Activated T-helper 1 cell treated with Interleukin-2 at 50 U/mL for 16 hours (primary cell): Measurements from ENCODE around the gene NR6A1.

ENCODE experiments used
- DNase-seq: peaks from one replicate; pipeline ENCODE4 v3.0.0-alpha.2; 2020; ENCODE audit warnings: low read depth

NR6A1 gene

GRCh38 chr9:124488641-124489210 is 282.4 kb downstream of the NR6A1 start:
- DNase-seq, result no peak

GRCh38 chr9:124487260-124488182 is 283.6 kb downstream of the NR6A1 start:
- no peak for DNase-seq

- DNase-seq, result no peak
These were observed 284.3 kb downstream of the NR6A1 start for GRCh38 chr9:124486778-124487259.

GRCh38 chr9:124485936-124486335 is 285.2 kb downstream of the NR6A1 start:
- DNase-seq, result no peak

- DNase-seq, result no peak
These were observed 285.9 kb downstream of the NR6A1 start for GRCh38 chr9:124485201-124485600.

GRCh38 chr9:124483481-124483880 is 287.6 kb downstream of the NR6A1 start:
- no peak for DNase-seq

GRCh38 chr9:124482431-124483031 is 288.6 kb downstream of the NR6A1 start:
- DNase-seq, result no peak

- no peak for DNase-seq
These were observed 290.0 kb downstream of the NR6A1 start for GRCh38 chr9:124481115-124481514.

GRCh38 chr9:124480621-124480981 is 290.5 kb downstream of the NR6A1 start:
- no peak for DNase-seq

- DNase-seq, result no peak
These were observed 291.0 kb downstream of the NR6A1 start for GRCh38 chr9:124479947-124480620.

- DNase-seq, result no peak
These were observed 291.7 kb downstream of the NR6A1 start for GRCh38 chr9:124479371-124479770.

- no peak for DNase-seq
These were observed 292.8 kb downstream of the NR6A1 start for GRCh38 chr9:124478354-124478753.

GRCh38 chr9:124477648-124478285 is 293.3 kb downstream of the NR6A1 start:
- DNase-seq, result no peak

- DNase-seq, result no peak
These were observed 293.9 kb downstream of the NR6A1 start for GRCh38 chr9:124477211-124477647.

GRCh38 chr9:124475868-124476690 is 295.0 kb downstream of the NR6A1 start:
- no peak for DNase-seq

- DNase-seq, result no peak
These were observed 295.8 kb downstream of the NR6A1 start for GRCh38 chr9:124475158-124475867.

- DNase-seq, result no peak
These were observed 297.0 kb downstream of the NR6A1 start for GRCh38 chr9:124474151-124474550.

- DNase-seq, result no peak
These were observed 297.8 kb downstream of the NR6A1 start for GRCh38 chr9:124473310-124473709.

GRCh38 chr9:124472770-124473169 is 298.3 kb downstream of the NR6A1 start:
- DNase-seq, result no peak

GRCh38 chr9:124471761-124472160 is 299.4 kb downstream of the NR6A1 start:
- DNase-seq, result no peak
